K562 (cell line): ENCODE data around the gene TARS3. TPM values are rescaled to one million over a fixed set of nuclear protein-coding genes. Genes with fewer than 3 reads are reported as not detected.
A peak's percentile ranks its signal among the peaks of the same experiment; 100 is the strongest.

Source experiments
- AFF1 ChIP-seq, 2 experiments: fragments of 450-650 bp; IDR thresholded peaks; 2 replicates each; pipeline ENCODE4 v1.6.1; 2018; ENCODE audit warnings: mild to moderate bottlenecking in 2 of 2, low read depth in 1 of 2; ENCODE audit not compliant: partially characterized antibody in 2 of 2
- BCL6 ChIP-seq: fragments of 250-450 bp; sonication (Bioruptor Pico); IDR thresholded peaks from 2 replicates; pipeline ENCODE4 v1.4.0; 2020
- NR3C1 ChIP-seq: sonication (generic); formaldehyde crosslinking; IDR thresholded peaks from 2 replicates; pipeline ENCODE4 v1.8.1; 2022; ENCODE audit warnings: missing genetic modification reagents
- SMAD4 ChIP-seq: fragments of 250-450 bp; sonication (Bioruptor Pico); conservative IDR thresholded peaks from 2 replicates; pipeline ENCODE4 v1.8.0; 2021; ENCODE audit warnings: inconsistent platforms, mild to moderate bottlenecking, moderate library complexity
- ZBTB17 ChIP-seq: fragments of 450-650 bp; formaldehyde crosslinking; IDR thresholded peaks from 2 replicates; pipeline ENCODE4 v1.4.0; 2020; ENCODE audit warnings: mild to moderate bottlenecking
- ZC3H11A ChIP-seq: IDR thresholded peaks from 2 replicates; pipeline ENCODE4 v1.6.1; 2012; ENCODE audit warnings: low read depth, low read length, improper control_type of control experiment
- ZFP91 ChIP-seq: sonication (generic); formaldehyde crosslinking; IDR thresholded peaks from 2 replicates; pipeline ENCODE4 v1.8.0; 2022; ENCODE audit warnings: mild to moderate bottlenecking, missing genetic modification reagents
- polyA plus RNA-seq, 8 experiments: library from polyadenylated mRNA; depleted of rRNA in 4 of 8; stranded (reverse) in 5 of 8; unstranded in 3 of 8; fragments of >200 nt; fragmentation: Nextera tagmentation in 2 of 8; fragmentation: Illumina TruSeq in 1 of 8; extraction: Ambion mirVana in 2 of 8; extraction: Trizol in 1 of 8; gene quantifications; 2 replicates each; pipeline versions ENCODE4 v1.2.1 to v1.2.3, GENCODE V29; 2011 to 2014; ENCODE audit warnings: inconsistent platforms in 1 of 8, missing spikeins in 1 of 8
- total RNA-seq, 7 experiments: library from RNA; depleted of rRNA in 6 of 7; stranded (reverse); fragments of >200 nt in 6 of 7; fragmentation: Illumina TruSeq in 2 of 7; extraction: Trizol in 2 of 7; gene quantifications; 2 replicates each; pipeline versions ENCODE4 v1.2.1 to v1.2.3, GENCODE V29; 2011 to 2021; ENCODE audit warnings: low replicate concordance in 1 of 7
- TF ChIP-seq, protein P1 (sequence below): sonication (generic); formaldehyde crosslinking; IDR thresholded peaks from 2 replicates; pipeline ENCODE4 v1.8.0; 2023; ENCODE audit warnings: missing genetic modification reagents, mild to moderate bottlenecking, borderline replicate concordance
- TF ChIP-seq, protein P2 (sequence below): fragments of 450-650 bp; formaldehyde crosslinking; IDR thresholded peaks from 2 replicates; pipeline ENCODE4 v1.4.0; 2020; ENCODE audit warnings: mild to moderate bottlenecking, moderate library complexity
- TF ChIP-seq, protein P3 (sequence below): sonication (generic); formaldehyde crosslinking; IDR thresholded peaks from 2 replicates; pipeline ENCODE4 v1.8.1; 2023; ENCODE audit warnings: mild to moderate bottlenecking, missing genetic modification reagents

TARS3 gene
- total and polyA plus RNA-seq, 9 of the 15 experiments (the other 6 are each of a cell fraction or from before 2014, with no cell fraction given) = 2.1 to 14.7 (median 9.8) TPM

DNA sequence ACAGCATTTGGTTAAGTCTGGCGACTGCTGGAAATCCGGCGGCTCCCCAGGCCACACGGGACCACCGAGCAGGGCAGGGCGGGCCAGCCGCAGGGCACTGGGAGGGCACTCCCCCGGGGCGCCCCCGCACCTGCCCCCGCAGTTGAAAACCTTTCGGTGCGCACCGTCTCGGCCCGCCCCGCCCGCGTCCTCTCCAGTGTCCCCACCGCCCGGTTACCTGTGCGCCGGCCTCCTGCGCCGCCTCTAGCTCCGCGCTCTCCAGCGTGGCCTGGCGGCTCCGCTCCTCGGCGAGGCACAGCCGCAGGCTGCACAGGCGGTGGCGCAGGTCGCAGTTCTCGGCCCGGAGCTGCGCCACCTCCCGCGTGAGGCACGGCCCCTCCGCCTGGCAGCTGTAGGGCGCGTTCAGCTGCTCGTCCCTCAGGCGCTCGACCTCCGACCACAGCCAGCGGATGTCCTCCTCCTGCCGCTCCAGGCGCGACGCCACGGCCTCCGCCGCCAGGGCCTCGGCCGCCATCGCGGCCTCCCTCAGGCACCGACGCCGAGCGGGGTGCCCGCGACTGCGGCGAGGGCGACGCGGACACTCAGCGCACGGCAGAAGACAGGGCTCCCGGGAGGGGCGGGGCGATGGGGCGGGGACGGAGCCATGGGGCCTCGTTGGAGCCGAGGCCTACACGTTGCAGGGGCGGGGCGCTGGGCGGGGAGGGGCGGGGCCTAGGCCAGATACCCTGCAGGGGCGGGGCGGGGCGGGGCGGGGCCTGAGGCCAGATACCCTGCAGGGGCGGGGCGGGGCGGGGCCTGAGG lies at the start of gene TARS3 (continued):
- TF ChIP-seq, protein P1, sequence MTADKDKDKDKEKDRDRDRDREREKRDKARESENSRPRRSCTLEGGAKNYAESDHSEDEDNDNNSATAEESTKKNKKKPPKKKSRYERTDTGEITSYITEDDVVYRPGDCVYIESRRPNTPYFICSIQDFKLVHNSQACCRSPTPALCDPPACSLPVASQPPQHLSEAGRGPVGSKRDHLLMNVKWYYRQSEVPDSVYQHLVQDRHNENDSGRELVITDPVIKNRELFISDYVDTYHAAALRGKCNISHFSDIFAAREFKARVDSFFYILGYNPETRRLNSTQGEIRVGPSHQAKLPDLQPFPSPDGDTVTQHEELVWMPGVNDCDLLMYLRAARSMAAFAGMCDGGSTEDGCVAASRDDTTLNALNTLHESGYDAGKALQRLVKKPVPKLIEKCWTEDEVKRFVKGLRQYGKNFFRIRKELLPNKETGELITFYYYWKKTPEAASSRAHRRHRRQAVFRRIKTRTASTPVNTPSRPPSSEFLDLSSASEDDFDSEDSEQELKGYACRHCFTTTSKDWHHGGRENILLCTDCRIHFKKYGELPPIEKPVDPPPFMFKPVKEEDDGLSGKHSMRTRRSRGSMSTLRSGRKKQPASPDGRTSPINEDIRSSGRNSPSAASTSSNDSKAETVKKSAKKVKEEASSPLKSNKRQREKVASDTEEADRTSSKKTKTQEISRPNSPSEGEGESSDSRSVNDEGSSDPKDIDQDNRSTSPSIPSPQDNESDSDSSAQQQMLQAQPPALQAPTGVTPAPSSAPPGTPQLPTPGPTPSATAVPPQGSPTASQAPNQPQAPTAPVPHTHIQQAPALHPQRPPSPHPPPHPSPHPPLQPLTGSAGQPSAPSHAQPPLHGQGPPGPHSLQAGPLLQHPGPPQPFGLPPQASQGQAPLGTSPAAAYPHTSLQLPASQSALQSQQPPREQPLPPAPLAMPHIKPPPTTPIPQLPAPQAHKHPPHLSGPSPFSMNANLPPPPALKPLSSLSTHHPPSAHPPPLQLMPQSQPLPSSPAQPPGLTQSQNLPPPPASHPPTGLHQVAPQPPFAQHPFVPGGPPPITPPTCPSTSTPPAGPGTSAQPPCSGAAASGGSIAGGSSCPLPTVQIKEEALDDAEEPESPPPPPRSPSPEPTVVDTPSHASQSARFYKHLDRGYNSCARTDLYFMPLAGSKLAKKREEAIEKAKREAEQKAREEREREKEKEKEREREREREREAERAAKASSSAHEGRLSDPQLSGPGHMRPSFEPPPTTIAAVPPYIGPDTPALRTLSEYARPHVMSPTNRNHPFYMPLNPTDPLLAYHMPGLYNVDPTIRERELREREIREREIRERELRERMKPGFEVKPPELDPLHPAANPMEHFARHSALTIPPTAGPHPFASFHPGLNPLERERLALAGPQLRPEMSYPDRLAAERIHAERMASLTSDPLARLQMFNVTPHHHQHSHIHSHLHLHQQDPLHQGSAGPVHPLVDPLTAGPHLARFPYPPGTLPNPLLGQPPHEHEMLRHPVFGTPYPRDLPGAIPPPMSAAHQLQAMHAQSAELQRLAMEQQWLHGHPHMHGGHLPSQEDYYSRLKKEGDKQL (CRISPR knock-in tag) = no peak
- peak; percentile 92 for TF ChIP-seq NR3C1 (CRISPR knock-in tag)
- TF ChIP-seq, protein P2, sequence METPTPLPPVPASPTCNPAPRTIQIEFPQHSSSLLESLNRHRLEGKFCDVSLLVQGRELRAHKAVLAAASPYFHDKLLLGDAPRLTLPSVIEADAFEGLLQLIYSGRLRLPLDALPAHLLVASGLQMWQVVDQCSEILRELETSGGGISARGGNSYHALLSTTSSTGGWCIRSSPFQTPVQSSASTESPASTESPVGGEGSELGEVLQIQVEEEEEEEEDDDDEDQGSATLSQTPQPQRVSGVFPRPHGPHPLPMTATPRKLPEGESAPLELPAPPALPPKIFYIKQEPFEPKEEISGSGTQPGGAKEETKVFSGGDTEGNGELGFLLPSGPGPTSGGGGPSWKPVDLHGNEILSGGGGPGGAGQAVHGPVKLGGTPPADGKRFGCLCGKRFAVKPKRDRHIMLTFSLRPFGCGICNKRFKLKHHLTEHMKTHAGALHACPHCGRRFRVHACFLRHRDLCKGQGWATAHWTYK = no peak
- no peak for TF ChIP-seq AFF1 (IDR thresholded peaks at IDR 0.05; ENCODE audit: low read depth in 1 of 2, partially characterized antibody in 2 of 2)
- no peak; the same call in 1 of the 2 replicates for TF ChIP-seq ZFP91 (CRISPR knock-in tag)
- TF ChIP-seq ZC3H11A = no peak
- TF ChIP-seq, protein P3, sequence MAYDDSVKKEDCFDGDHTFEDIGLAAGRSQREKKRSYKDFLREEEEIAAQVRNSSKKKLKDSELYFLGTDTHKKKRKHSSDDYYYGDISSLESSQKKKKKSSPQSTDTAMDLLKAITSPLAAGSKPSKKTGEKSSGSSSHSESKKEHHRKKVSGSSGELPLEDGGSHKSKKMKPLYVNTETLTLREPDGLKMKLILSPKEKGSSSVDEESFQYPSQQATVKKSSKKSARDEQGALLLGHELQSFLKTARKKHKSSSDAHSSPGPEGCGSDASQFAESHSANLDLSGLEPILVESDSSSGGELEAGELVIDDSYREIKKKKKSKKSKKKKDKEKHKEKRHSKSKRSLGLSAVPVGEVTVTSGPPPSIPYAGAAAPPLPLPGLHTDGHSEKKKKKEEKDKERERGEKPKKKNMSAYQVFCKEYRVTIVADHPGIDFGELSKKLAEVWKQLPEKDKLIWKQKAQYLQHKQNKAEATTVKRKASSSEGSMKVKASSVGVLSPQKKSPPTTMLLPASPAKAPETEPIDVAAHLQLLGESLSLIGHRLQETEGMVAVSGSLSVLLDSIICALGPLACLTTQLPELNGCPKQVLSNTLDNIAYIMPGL (CRISPR knock-in tag) = peak; percentile 79
- TF ChIP-seq SMAD4 (CRISPR knock-in tag) = peak; percentile 53
- no peak for TF ChIP-seq BCL6
- TF ChIP-seq ZBTB17 = peak; percentile 97
